ENCODE measurements around the gene LIG1. TPM values are rescaled to one million over a fixed set of nuclear protein-coding genes. Genes with fewer than 3 reads are reported as not detected.
"Not testable (repeated sequence)": the region's sequence is repeated elsewhere in the genome, so short reads cannot be mapped to it uniquely, and the experiment has no call there.

Gene LIG1
- total RNA-seq, 4 donors from 2014 or later, result 2.7 to 12.6 (median 7.1) TPM

GRCh38 chr19:48085076-48085475, 85.1 kb downstream of the LIG1 start:
- ATAC-seq, result no peak
- H3K27me3 ChIP-seq, result no peaks in the 10 kb centered on the region
- no peak overlapping the region for H3K27ac ChIP-seq
- H3K4me3 ChIP-seq, result no peak overlapping the region
- H3K4me1 ChIP-seq, result peaks cover 0 to 22% (median 0%) of the 10 kb centered on the region in 3 donors
- no peaks in the 10 kb centered on the region for H3K9me3 ChIP-seq
- WGBS, 2 donors (ENCODE audit: low coverage in 1 of 2), result 28% methylated on average over 2 of the region's 3 CpGs; no CpG with 5 or more reads in 1 of the 2 donors
- TF ChIP-seq POLR2AphosphoS5 (IDR thresholded peaks at IDR 0.05) (no peak), POLR2A (IDR thresholded peaks at IDR 0.05) (no peak), EP300 (IDR thresholded peaks at IDR 0.05) (no peak), CTCF (IDR thresholded peaks at IDR 0.05) (no peak)
- H3K36me3 ChIP-seq, result peaks cover 0 to 13% of the 10 kb centered on the region in 2 donors

GRCh38 chr19:48081106-48081505, 89.0 kb downstream of the LIG1 start:
- peaks cover 0 to 14% (median 0%) of the 10 kb centered on the region in 3 donors for H3K4me1 ChIP-seq
- H3K27ac ChIP-seq, result no peak overlapping the region
- no peak overlapping the region for H3K4me3 ChIP-seq
- no peaks in the 10 kb centered on the region for H3K9me3 ChIP-seq
- H3K36me3 ChIP-seq, result peaks cover 0 to 15% of the 10 kb centered on the region in 2 donors
- WGBS, 2 donors (ENCODE audit: low coverage in 1 of 2), result 82 to 94% methylated on average over 2 to 5 of the region's 5 CpGs
- H3K27me3 ChIP-seq, result no peaks in the 10 kb centered on the region
- no peak for ATAC-seq
- no peak for TF ChIP-seq EP300 (IDR thresholded peaks at IDR 0.05)
- no peak for TF ChIP-seq POLR2AphosphoS5 (IDR thresholded peaks at IDR 0.05)
- TF ChIP-seq CTCF (IDR thresholded peaks at IDR 0.05), result no peak
- no peak for TF ChIP-seq POLR2A (IDR thresholded peaks at IDR 0.05)

- H3K4me1 ChIP-seq, ATAC-seq, H3K4me3 ChIP-seq, H3K9me3 ChIP-seq, H3K27me3 ChIP-seq, H3K27ac ChIP-seq: not testable (repeated sequence)
- 91% methylated on average over 3 of the region's 3 CpGs; no CpG with 5 or more reads in 1 of the 2 donors for WGBS, 2 donors (ENCODE audit: low coverage in 1 of 2)
- peaks cover 0 to 55% of the 10 kb centered on the region in 2 donors for H3K36me3 ChIP-seq
These were observed 99.9 kb downstream of the LIG1 start for GRCh38 chr19:48070177-48070769.

- Histone ChIP-seq H3K9me3 (no peaks in the 10 kb centered on the region), H3K4me3 (no peak overlapping the region), H3K27ac (no peak overlapping the region), H3K36me3 (peaks cover 0 to 53% of the 10 kb centered on the region in 2 donors), H3K27me3 (no peaks in the 10 kb centered on the region), H3K4me1 (no peaks in the 10 kb centered on the region)
- WGBS, 2 donors (ENCODE audit: low coverage in 1 of 2), result 59 to 80% methylated on average over 1 to 2 of the region's 2 CpGs
- ATAC-seq, result no peak
- TF ChIP-seq POLR2AphosphoS5 (IDR thresholded peaks at IDR 0.05), result no peak
- no peak for TF ChIP-seq CTCF (IDR thresholded peaks at IDR 0.05)
- TF ChIP-seq POLR2A (IDR thresholded peaks at IDR 0.05), result no peak
- TF ChIP-seq EP300 (IDR thresholded peaks at IDR 0.05), result no peak
These were observed 100.7 kb downstream of the LIG1 start for GRCh38 chr19:48069435-48069834.

Other genes with a start within 250 kb of the LIG1 start
- not detected for gene BSPH1, start 178.2 kb downstream of the LIG1 start, total RNA-seq
- not detected for gene ELSPBP1, start 175.7 kb downstream of the LIG1 start, total RNA-seq
- gene CABP5, start 126.3 kb downstream of the LIG1 start, total RNA-seq, result not detected
- gene PLA2G4C, start 59.5 kb downstream of the LIG1 start, total RNA-seq, result 10 to 100 TPM in 2 of 4 donors, 1 to 10 TPM in 2; 3.8 to 15.6 (median 9.7) TPM
- 1 to 10 TPM; 3.2 to 8.3 (median 5.7) TPM for gene ZSWIM9, start 336 bp upstream of the LIG1 start, total RNA-seq
- 10 to 100 TPM; 18.7 to 30.4 (median 22.4) TPM for gene CARD8, start 85.6 kb upstream of the LIG1 start, total RNA-seq
- under 1 TPM in 2 of 4 donors, not detected in 2; 0.27 to 0.64 TPM for gene ZNF114, start 99.7 kb upstream of the LIG1 start, total RNA-seq
- gene EMP3, start 155.2 kb upstream of the LIG1 start, total RNA-seq, result 10 to 100 TPM; 36.3 to 74.2 (median 56.5) TPM
- gene TMEM143, start 193.6 kb upstream of the LIG1 start, total RNA-seq, result 10 to 100 TPM in 1 of 4 donors, 1 to 10 TPM in 3; 2.8 to 13.1 (median 6.6) TPM
- not detected for gene SYNGR4, start 194.0 kb upstream of the LIG1 start, total RNA-seq
- gene KDELR1, start 221.2 kb upstream of the LIG1 start, total RNA-seq, result 10 to 100 TPM; 60.4 to 87.9 (median 70.8) TPM
- gene GRIN2D, start 223.3 kb upstream of the LIG1 start, total RNA-seq, result under 1 TPM in 3 of 4 donors, not detected in 1; 0.08 to 0.62 (median 0.47) TPM